Vagina (tissue), 2 donors: ENCODE measurements around the gene USP49.

Experiments used
- POLR2A ChIP-seq, 2 donors: fragments of 450-650 bp; IDR thresholded peaks; one replicate each; pipeline ENCODE4 v1.6.1; 2017; ENCODE audit warnings: antibody characterized with exemption in 2 of 2, mild to moderate bottlenecking in 2 of 2, moderate library complexity in 2 of 2
- POLR2AphosphoS5 ChIP-seq, 2 donors: sonication (generic); formaldehyde crosslinking; IDR thresholded peaks; one replicate each; pipeline ENCODE4 v1.9.0; 2017; ENCODE audit warnings: antibody characterized with exemption in 2 of 2, mild to moderate bottlenecking in 2 of 2, low read depth in 1 of 2; ENCODE audit not compliant: insufficient read depth in 1 of 2
- TF ChIP-seq, protein P1 (sequence below), 3 experiments: fragments of 450-650 bp in 2 of 3; fragments of 200-600 bp in 1 of 3; sonication (generic) in 1 of 3; IDR thresholded peaks; one replicate each; pipeline ENCODE4 v1.5.1; 2017 to 2019; ENCODE audit warnings: antibody characterized with exemption in 3 of 3, mild to moderate bottlenecking in 2 of 3, moderate library complexity in 2 of 3

DNA sequence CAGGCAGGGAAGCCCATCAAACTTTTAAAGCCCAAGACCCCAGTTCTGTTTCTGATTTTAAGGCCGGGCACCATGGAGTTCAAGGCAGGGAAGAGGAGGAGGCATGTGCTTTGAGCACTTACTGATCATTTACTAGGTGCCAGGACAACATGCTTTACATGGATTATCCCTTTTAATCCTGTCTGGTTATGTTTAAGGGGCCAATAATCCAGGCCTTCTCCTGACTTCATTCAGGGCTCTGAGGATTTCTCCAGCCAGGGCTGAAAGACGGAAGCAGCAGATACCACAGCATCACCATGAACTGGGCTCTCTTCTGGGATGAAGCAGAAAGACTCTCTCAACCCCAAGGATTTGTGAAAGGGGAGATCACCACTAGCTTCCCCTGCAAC is 42.3 kb upstream of the USP49 start:
- TF ChIP-seq POLR2A (IDR thresholded peaks at IDR 0.05), result no peak
- TF ChIP-seq, protein P1, sequence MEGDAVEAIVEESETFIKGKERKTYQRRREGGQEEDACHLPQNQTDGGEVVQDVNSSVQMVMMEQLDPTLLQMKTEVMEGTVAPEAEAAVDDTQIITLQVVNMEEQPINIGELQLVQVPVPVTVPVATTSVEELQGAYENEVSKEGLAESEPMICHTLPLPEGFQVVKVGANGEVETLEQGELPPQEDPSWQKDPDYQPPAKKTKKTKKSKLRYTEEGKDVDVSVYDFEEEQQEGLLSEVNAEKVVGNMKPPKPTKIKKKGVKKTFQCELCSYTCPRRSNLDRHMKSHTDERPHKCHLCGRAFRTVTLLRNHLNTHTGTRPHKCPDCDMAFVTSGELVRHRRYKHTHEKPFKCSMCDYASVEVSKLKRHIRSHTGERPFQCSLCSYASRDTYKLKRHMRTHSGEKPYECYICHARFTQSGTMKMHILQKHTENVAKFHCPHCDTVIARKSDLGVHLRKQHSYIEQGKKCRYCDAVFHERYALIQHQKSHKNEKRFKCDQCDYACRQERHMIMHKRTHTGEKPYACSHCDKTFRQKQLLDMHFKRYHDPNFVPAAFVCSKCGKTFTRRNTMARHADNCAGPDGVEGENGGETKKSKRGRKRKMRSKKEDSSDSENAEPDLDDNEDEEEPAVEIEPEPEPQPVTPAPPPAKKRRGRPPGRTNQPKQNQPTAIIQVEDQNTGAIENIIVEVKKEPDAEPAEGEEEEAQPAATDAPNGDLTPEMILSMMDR (IDR thresholded peaks at IDR 0.05), result no peak
- no peak for TF ChIP-seq POLR2AphosphoS5 (IDR thresholded peaks at IDR 0.05; ENCODE audit: insufficient read depth in 1 of 2, low read depth in 1 of 2)
